ENCODE results near the gene SMIM13.

DNA sequence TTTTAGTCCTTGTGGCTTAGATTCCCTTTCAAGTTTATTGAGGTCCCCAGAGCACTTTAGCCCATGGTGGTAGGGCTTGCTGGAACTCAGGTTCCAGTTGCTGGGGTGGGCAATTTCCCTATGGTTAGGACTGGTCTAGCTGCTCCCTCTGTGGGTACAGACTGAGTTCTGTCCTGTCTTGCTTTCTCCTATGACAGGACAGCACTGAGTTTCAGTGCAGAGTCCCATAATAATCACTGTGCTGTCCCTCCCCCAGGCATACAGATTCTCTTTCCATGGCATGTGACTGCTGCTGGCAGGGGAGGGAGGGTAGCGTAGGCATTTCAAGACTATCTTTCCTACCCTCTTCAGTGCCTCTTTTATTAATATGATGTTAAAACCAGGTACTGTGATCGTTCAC lies 35.0 kb downstream of the SMIM13 start:
- TF ChIP-seq, protein P1, sequence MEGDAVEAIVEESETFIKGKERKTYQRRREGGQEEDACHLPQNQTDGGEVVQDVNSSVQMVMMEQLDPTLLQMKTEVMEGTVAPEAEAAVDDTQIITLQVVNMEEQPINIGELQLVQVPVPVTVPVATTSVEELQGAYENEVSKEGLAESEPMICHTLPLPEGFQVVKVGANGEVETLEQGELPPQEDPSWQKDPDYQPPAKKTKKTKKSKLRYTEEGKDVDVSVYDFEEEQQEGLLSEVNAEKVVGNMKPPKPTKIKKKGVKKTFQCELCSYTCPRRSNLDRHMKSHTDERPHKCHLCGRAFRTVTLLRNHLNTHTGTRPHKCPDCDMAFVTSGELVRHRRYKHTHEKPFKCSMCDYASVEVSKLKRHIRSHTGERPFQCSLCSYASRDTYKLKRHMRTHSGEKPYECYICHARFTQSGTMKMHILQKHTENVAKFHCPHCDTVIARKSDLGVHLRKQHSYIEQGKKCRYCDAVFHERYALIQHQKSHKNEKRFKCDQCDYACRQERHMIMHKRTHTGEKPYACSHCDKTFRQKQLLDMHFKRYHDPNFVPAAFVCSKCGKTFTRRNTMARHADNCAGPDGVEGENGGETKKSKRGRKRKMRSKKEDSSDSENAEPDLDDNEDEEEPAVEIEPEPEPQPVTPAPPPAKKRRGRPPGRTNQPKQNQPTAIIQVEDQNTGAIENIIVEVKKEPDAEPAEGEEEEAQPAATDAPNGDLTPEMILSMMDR (IDR thresholded peaks at IDR 0.05; ENCODE audit: insufficient read depth, low read depth, low read length): no peak
- TF ChIP-seq EZH2 (IDR thresholded peaks at IDR 0.05; ENCODE audit: insufficient read depth, low read length): no peak
